HepG2 (cell line): Measurements from ENCODE around the gene KCNS1. TPM values are rescaled to one million over a fixed set of nuclear protein-coding genes. Genes with fewer than 3 reads are reported as not detected.

Experiments
- MAZ ChIP-seq, 2 experiments: sonication (generic) in 1 of 2; formaldehyde crosslinking in 1 of 2; IDR thresholded peaks; 2 replicates each; pipeline versions ENCODE4 v1.5.0 to v1.6.1; 2012 to 2020; ENCODE audit warnings: low read depth in 2 of 2, mild to moderate bottlenecking in 2 of 2, borderline replicate concordance in 1 of 2, improper control_type of control experiment in 1 of 2, low read length in 1 of 2, missing genetic modification reagents in 1 of 2, moderate library complexity in 1 of 2
- RXRB ChIP-seq: IDR thresholded peaks from 2 replicates; pipeline ENCODE4 v1.6.1; 2016; ENCODE audit warnings: borderline replicate concordance, missing genetic modification reagents, missing compliant biosample characterization
- SIX4 ChIP-seq: sonication (generic); formaldehyde crosslinking; IDR thresholded peaks from 2 replicates; pipeline ENCODE4 v1.4.0; 2020; ENCODE audit warnings: missing genetic modification reagents
- SMC3 ChIP-seq: IDR thresholded peaks from 2 replicates; pipeline ENCODE4 v1.6.1; 2011; ENCODE audit warnings: low read length, improper control_type of control experiment
- SRSF1 ChIP-seq: fragments of 200-400 bp; formaldehyde crosslinking; optimal IDR thresholded peaks from 2 replicates; pipeline ENCODE3; 2017; ENCODE audit warnings: mild to moderate bottlenecking, low read depth, low read length, moderate library complexity
- TCF7L2 ChIP-seq: IDR thresholded peaks from 2 replicates; pipeline ENCODE4 v1.6.1; 2011; ENCODE audit warnings: mild to moderate bottlenecking, low read depth, low read length, moderate library complexity
- ZNF34 ChIP-seq: sonication (generic); formaldehyde crosslinking; IDR thresholded peaks from 2 replicates; pipeline ENCODE4 v1.4.0; 2020; ENCODE audit warnings: mild to moderate bottlenecking, missing genetic modification reagents, borderline replicate concordance
- ZNF343 ChIP-seq: sonication (generic); formaldehyde crosslinking; IDR thresholded peaks from 2 replicates; pipeline ENCODE4 v1.4.0; 2020; ENCODE audit warnings: mild to moderate bottlenecking, missing genetic modification reagents
- ZNF354B ChIP-seq: sonication (generic); formaldehyde crosslinking; IDR thresholded peaks from 2 replicates; pipeline ENCODE4 v1.8.0; 2022; ENCODE audit warnings: mild to moderate bottlenecking, missing genetic modification reagents
- polyA plus RNA-seq, 8 experiments: library from polyadenylated mRNA; depleted of rRNA in 3 of 8; stranded (reverse) in 7 of 8; unstranded in 1 of 8; fragments of >200 nt; fragmentation: Illumina TruSeq in 4 of 8; extraction: Trizol in 4 of 8; gene quantifications; 2 replicates each; pipeline versions ENCODE4 v1.2.1 to v1.2.3, GENCODE V29; 2011 to 2016; ENCODE audit warnings: low read depth in 4 of 8, missing spikeins in 1 of 8, mixed read lengths in 1 of 8; ENCODE audit not compliant: insufficient read depth in 1 of 8
- total RNA-seq, 5 experiments: library from RNA; depleted of rRNA; stranded (reverse); fragments of >200 nt; fragmentation: Illumina TruSeq; extraction: Trizol; gene quantifications; 2 replicates each; pipeline ENCODE4 v1.2.3, GENCODE V29; 2016; ENCODE audit warnings: low read depth in 1 of 5
- TF ChIP-seq, protein P1 (sequence below): sonication (generic); formaldehyde crosslinking; IDR thresholded peaks from 2 replicates; pipeline ENCODE4 v1.4.0; 2020; ENCODE audit warnings: mild to moderate bottlenecking, low read depth, missing genetic modification reagents
- TF ChIP-seq, protein P2 (sequence below): sonication (generic); formaldehyde crosslinking; IDR thresholded peaks from 2 replicates; pipeline ENCODE4 v1.9.0; 2022; ENCODE audit warnings: missing genetic modification reagents, mild to moderate bottlenecking, borderline replicate concordance
- TF ChIP-seq, protein P3 (sequence below): IDR thresholded peaks from 2 replicates; pipeline ENCODE4 v1.6.1; 2012; ENCODE audit warnings: inconsistent platforms
- TF ChIP-seq, protein P4 (sequence below): sonication (generic); formaldehyde crosslinking; IDR thresholded peaks from 2 replicates; pipeline ENCODE4 v1.5.0; 2020; ENCODE audit warnings: mild to moderate bottlenecking, missing genetic modification reagents
- TF ChIP-seq, protein P5 (sequence below): sonication (generic); formaldehyde crosslinking; IDR thresholded peaks from 2 replicates; pipeline ENCODE4 v1.4.0; 2020; ENCODE audit warnings: mild to moderate bottlenecking, missing genetic modification reagents
- TF ChIP-seq, protein P6 (sequence below): sonication (generic); formaldehyde crosslinking; IDR thresholded peaks from 2 replicates; pipeline ENCODE4 v1.5.0; 2020; ENCODE audit warnings: missing genetic modification reagents
- TF ChIP-seq, protein P7 (sequence below): IDR thresholded peaks from 2 replicates; pipeline ENCODE4 v1.6.1; 2012; ENCODE audit warnings: low read depth, low read length, improper control_type of control experiment

The KCNS1 gene
- total and polyA plus RNA-seq, 2 of the 13 experiments (the other 11 are each of a cell fraction or from before 2014, with no cell fraction given) = 0.03 TPM; not detected in 1

DNA sequence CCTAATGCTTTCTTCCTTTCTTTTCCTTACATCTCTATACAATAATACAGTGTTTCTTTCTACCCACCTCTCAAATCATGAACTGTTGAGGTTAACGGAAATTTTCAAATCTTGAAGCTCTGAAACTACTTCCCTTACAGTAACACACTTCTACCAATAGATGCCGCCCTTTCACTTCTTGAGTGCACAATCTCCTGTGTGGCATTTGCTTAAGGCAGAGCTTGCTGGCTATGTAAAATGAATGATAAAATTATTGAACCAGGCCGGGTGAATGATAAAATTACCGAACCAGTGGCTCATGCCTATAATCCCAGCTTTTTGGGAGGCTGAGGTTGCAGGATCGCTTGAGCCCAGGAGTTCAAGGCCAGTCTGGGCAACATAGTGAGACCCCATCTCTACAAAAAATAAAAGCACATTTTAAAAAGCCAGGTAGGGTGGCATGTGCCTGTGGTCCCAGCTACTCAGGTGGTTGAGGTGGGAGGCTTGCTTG lies 56.8 kb downstream of the KCNS1 start (continued):
- TF ChIP-seq, protein P1, sequence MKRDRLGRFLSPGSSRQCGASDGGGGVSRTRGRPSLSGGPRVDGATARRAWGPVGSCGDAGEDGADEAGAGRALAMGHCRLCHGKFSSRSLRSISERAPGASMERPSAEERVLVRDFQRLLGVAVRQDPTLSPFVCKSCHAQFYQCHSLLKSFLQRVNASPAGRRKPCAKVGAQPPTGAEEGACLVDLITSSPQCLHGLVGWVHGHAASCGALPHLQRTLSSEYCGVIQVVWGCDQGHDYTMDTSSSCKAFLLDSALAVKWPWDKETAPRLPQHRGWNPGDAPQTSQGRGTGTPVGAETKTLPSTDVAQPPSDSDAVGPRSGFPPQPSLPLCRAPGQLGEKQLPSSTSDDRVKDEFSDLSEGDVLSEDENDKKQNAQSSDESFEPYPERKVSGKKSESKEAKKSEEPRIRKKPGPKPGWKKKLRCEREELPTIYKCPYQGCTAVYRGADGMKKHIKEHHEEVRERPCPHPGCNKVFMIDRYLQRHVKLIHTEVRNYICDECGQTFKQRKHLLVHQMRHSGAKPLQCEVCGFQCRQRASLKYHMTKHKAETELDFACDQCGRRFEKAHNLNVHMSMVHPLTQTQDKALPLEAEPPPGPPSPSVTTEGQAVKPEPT (CRISPR knock-in tag) = no peak
- TF ChIP-seq RXRB (CRISPR knock-in tag) (0 out of 2 replicates have a peak, but pooled peaks have one; percentile 26), ZNF343 (no peak), MAZ (IDR thresholded peaks at IDR 0.05; ENCODE audit: borderline replicate concordance, low read depth, low read length) (no peak), MAZ (CRISPR knock-in tag; IDR thresholded peaks at IDR 0.05; ENCODE audit: low read depth) (no peak), ZNF354B (no peak), SRSF1 (no peak), SIX4 (CRISPR knock-in tag) (no peak), TCF7L2 (no peak), ZNF34 (CRISPR knock-in tag) (no peak), SMC3 (peak; percentile 87)
- TF ChIP-seq, protein P2, sequence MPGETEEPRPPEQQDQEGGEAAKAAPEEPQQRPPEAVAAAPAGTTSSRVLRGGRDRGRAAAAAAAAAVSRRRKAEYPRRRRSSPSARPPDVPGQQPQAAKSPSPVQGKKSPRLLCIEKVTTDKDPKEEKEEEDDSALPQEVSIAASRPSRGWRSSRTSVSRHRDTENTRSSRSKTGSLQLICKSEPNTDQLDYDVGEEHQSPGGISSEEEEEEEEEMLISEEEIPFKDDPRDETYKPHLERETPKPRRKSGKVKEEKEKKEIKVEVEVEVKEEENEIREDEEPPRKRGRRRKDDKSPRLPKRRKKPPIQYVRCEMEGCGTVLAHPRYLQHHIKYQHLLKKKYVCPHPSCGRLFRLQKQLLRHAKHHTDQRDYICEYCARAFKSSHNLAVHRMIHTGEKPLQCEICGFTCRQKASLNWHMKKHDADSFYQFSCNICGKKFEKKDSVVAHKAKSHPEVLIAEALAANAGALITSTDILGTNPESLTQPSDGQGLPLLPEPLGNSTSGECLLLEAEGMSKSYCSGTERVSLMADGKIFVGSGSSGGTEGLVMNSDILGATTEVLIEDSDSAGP (CRISPR knock-in tag) = no peak
- TF ChIP-seq, protein P3, sequence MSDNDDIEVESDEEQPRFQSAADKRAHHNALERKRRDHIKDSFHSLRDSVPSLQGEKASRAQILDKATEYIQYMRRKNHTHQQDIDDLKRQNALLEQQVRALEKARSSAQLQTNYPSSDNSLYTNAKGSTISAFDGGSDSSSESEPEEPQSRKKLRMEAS = no peak
- TF ChIP-seq, protein P4, sequence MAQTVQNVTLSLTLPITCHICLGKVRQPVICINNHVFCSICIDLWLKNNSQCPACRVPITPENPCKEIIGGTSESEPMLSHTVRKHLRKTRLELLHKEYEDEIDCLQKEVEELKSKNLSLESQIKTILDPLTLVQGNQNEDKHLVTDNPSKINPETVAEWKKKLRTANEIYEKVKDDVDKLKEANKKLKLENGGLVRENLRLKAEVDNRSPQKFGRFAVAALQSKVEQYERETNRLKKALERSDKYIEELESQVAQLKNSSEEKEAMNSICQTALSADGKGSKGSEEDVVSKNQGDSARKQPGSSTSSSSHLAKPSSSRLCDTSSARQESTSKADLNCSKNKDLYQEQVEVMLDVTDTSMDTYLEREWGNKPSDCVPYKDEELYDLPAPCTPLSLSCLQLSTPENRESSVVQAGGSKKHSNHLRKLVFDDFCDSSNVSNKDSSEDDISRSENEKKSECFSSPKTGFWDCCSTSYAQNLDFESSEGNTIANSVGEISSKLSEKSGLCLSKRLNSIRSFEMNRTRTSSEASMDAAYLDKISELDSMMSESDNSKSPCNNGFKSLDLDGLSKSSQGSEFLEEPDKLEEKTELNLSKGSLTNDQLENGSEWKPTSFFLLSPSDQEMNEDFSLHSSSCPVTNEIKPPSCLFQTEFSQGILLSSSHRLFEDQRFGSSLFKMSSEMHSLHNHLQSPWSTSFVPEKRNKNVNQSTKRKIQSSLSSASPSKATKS = no peak
- TF ChIP-seq, protein P5, sequence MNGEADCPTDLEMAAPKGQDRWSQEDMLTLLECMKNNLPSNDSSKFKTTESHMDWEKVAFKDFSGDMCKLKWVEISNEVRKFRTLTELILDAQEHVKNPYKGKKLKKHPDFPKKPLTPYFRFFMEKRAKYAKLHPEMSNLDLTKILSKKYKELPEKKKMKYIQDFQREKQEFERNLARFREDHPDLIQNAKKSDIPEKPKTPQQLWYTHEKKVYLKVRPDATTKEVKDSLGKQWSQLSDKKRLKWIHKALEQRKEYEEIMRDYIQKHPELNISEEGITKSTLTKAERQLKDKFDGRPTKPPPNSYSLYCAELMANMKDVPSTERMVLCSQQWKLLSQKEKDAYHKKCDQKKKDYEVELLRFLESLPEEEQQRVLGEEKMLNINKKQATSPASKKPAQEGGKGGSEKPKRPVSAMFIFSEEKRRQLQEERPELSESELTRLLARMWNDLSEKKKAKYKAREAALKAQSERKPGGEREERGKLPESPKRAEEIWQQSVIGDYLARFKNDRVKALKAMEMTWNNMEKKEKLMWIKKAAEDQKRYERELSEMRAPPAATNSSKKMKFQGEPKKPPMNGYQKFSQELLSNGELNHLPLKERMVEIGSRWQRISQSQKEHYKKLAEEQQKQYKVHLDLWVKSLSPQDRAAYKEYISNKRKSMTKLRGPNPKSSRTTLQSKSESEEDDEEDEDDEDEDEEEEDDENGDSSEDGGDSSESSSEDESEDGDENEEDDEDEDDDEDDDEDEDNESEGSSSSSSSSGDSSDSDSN (CRISPR knock-in tag) = no peak
- TF ChIP-seq, protein P6, sequence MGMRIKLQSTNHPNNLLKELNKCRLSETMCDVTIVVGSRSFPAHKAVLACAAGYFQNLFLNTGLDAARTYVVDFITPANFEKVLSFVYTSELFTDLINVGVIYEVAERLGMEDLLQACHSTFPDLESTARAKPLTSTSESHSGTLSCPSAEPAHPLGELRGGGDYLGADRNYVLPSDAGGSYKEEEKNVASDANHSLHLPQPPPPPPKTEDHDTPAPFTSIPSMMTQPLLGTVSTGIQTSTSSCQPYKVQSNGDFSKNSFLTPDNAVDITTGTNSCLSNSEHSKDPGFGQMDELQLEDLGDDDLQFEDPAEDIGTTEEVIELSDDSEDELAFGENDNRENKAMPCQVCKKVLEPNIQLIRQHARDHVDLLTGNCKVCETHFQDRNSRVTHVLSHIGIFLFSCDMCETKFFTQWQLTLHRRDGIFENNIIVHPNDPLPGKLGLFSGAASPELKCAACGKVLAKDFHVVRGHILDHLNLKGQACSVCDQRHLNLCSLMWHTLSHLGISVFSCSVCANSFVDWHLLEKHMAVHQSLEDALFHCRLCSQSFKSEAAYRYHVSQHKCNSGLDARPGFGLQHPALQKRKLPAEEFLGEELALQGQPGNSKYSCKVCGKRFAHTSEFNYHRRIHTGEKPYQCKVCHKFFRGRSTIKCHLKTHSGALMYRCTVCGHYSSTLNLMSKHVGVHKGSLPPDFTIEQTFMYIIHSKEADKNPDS (CRISPR knock-in tag) = no peak
- TF ChIP-seq, protein P7, sequence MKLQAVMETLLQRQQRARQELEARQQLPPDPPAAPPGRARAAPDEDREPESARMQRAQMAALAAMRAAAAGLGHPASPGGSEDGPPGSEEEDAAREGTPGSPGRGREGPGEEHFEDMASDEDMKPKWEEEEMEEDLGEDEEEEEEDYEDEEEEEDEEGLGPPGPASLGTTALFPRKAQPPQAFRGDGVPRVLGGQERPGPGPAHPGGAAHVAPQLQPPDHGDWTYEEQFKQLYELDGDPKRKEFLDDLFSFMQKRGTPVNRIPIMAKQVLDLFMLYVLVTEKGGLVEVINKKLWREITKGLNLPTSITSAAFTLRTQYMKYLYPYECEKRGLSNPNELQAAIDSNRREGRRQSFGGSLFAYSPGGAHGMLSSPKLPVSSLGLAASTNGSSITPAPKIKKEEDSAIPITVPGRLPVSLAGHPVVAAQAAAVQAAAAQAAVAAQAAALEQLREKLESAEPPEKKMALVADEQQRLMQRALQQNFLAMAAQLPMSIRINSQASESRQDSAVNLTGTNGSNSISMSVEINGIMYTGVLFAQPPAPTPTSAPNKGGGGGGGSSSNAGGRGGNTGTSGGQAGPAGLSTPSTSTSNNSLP = peak; percentile 73; the same call in 1 of the 2 replicates
